Mononuclear cell (primary cell): ENCODE data around the gene SCNN1G. TPM values are rescaled to one million over a fixed set of nuclear protein-coding genes. Genes with fewer than 3 reads are reported as not detected.
"Not testable (repeated sequence)": the region's sequence is repeated elsewhere in the genome, so short reads cannot be mapped to it uniquely, and the experiment has no call there.

Experiments used
- H3K27me3 ChIP-seq: 2 replicates; pipeline ENCODE4 v1.6.0; 2011; ENCODE audit warnings: low read length, control low read depth; ENCODE audit not compliant: insufficient read depth
- H3K4me1 ChIP-seq: 2 replicates; pipeline ENCODE4 v1.5.1; 2011; ENCODE audit warnings: mild to moderate bottlenecking, low read length, control low read depth; ENCODE audit not compliant: insufficient read depth
- H3K4me3 ChIP-seq: 2 replicates; pipeline ENCODE4 v1.5.1; 2011; ENCODE audit warnings: mild to moderate bottlenecking, low read length, moderate library complexity
- H3K9me3 ChIP-seq: 2 replicates; pipeline ENCODE4 v1.5.1; 2011; ENCODE audit warnings: low read depth, mild to moderate bottlenecking, control low read depth, low read length
- total RNA-seq: library from RNA; depleted of rRNA; stranded (reverse); fragments of >200 nt; gene quantifications from one replicate; pipeline ENCODE4 v1.2.3, GENCODE V29; 2012

SCNN1G gene
- not detected for total RNA-seq

DNA sequence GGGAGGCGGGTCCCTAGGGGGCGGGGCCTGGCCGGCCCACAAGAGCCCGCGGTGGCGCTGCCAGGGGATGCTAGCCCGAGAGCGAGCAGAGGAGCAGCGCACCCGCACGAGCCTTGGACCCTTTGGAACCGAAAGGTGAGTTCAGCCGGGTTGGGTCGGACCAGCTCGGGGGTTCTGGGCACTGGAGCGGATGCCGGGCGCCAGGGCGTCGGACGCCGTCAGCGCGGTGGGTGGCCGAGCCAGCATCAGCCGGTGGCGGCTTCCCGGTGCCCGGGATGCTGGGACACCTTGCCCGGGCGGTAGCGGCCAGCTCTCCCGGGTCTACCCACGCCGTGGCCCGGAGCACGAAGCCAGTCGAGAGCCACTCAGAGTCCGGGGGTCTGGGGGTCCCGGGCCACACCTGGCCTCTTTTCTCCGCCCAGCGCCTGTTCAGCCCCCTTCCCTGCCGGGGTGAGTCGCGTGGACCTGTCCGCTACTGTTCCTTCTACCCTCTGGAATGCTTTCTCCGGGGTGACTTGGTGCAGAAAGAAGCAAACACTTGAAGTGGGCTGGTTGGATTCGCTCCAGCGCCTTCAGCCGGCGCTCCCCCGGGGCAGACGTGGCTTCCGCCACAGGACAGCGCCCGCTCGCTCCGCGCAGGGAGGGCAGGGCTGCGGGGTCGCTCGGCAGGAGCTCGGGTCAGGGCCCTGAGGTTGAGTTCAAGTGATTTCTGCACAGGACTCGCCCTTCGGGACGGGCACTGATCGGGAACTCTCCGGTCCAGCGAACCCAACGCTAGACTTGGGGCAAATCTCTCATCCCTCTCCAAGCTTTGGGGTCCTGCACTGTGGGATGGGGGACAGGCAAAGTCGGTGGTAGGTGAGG, at the start of gene SCNN1G:
SCNN1G (plus strand) TSS at position 67 of the 864 bp plus-strand sequence. CDS start 3,527 bp downstream, outside the sequence.
- peaks cover 11% of the 10 kb centered on the region for H3K4me1 ChIP-seq
- no peak within 1 kb of the TSS for H3K4me3 ChIP-seq
- peaks cover 54% of the 10 kb centered on the region for H3K27me3 ChIP-seq

DNA sequence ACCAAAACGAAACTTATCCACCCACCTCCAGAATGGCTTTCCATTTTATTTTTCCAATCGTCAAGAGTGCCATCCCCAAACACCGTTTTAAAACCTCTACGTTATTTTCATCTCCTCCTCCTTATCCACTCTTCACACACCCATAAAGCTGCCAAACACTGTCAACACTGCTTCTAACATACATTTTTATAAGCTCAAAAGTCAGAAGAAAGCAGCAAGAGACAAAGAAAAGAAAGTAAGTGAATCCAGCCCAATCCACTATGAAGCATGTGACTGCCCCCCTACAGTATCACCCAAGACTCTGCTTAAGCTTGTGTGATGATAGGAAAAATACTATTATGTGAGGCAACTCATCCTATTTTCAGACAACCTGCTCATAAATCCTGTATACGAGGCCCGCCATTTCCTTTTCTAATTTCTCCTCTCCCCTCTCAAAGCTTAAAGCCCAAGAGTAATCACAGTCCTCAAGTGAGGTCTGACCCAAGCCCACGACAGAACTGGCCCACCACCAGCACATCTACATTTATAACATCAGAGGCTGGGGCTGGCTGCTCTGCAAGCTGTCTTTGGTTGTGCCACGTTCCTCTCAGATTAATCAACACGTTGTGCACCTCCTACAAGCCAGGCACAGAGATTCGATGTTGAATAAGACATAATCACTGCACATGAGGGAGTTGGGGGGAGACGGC, 49.6 kb upstream of the SCNN1G start:
- Histone ChIP-seq H3K27me3 (no peaks in the 10 kb centered on the region), H3K4me3 (no peak overlapping the region), H3K4me1 (no peaks in the 10 kb centered on the region), H3K9me3 (peaks cover 11% of the 10 kb centered on the region)

More for the DNA sequence above, at the start of gene SCNN1G:
- no peaks in the 10 kb centered on the region for H3K9me3 ChIP-seq

GRCh38 chr16:23134274-23134673, 48.3 kb upstream of the SCNN1G start:
- Histone ChIP-seq H3K4me3 (no peak overlapping the region), H3K4me1 (no peaks in the 10 kb centered on the region), H3K9me3 (peaks cover 11% of the 10 kb centered on the region), H3K27me3 (no peaks in the 10 kb centered on the region)

DNA sequence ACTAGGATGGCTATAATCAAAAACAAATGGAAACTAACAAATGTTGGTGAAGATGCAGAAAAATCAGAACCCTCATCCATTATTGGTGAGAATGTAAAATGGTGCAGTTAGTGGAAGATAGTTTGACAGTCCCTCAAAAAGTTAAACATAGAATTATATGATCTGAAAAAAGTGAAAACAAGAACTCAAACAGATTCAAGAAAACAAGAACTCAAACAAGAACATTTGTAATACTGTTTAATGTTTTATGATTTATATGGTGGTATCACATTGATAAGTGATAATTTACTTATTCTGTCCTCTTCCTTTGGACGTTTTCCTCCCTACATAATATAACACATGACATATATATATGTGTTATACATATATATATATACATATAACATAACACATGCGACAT, 45.3 kb upstream of the SCNN1G start:
- Histone ChIP-seq H3K9me3 (peaks cover 11% of the 10 kb centered on the region), H3K27me3 (no peaks in the 10 kb centered on the region), H3K4me3 (no peak overlapping the region), H3K4me1 (no peaks in the 10 kb centered on the region)

GRCh38 chr16:23137818-23138217, 44.7 kb upstream of the SCNN1G start:
- Histone ChIP-seq H3K9me3 (peaks cover 11% of the 10 kb centered on the region), H3K4me3 (no peak overlapping the region), H3K4me1 (no peaks in the 10 kb centered on the region), H3K27me3 (no peaks in the 10 kb centered on the region)

DNA sequence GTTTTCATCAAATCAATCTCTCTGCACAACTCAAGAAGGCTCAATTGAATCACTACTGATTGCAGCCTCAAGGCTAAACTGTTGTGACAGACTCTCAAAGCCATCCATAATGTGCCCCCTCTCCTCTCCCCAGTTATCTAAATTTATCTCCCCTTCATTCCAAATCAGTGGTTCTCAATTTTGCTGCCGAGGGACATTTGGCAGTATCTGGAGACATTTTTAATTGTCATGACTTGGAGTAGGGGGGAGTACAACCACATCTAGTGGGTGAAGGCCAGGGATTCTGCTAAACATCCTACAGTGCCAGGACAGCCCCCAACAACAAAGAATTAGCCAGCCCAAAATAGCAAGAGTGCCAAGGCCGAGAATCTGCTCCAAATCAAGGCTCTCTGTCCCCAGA, 42.4 kb upstream of the SCNN1G start:
- no peaks in the 10 kb centered on the region for H3K27me3 ChIP-seq
- no peak overlapping the region for H3K4me3 ChIP-seq
- peaks cover 2% of the 10 kb centered on the region for H3K4me1 ChIP-seq
- peaks cover 11% of the 10 kb centered on the region for H3K9me3 ChIP-seq

DNA sequence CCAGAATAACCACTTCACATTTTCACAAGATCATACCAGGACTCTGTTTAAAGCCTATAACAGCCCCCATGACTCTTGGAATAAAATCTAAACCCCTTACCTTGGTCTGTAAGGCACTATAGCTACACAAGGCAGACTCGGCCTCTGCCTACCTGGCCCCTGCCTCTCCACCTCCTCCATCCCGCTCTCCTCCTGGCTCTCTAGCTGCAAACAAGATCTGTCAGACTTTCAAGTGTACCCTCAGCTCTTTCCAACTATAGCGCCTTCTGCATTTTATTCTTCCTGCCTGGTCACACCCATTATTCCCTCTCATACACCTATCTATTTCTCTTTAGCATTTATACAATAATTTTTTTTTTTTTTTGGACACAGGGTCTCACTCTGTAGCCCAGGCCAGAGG, 41.5 kb upstream of the SCNN1G start:
- H3K27me3 ChIP-seq = no peaks in the 10 kb centered on the region
- peaks cover 3% of the 10 kb centered on the region for H3K4me1 ChIP-seq
- no peak overlapping the region for H3K4me3 ChIP-seq
- H3K9me3 ChIP-seq = peaks cover 6% of the 10 kb centered on the region

GRCh38 chr16:23141500-23141899, 41.0 kb upstream of the SCNN1G start:
- Histone ChIP-seq H3K4me3 (no peak overlapping the region), H3K4me1 (peaks cover 3% of the 10 kb centered on the region), H3K9me3 (peaks cover 6% of the 10 kb centered on the region), H3K27me3 (no peaks in the 10 kb centered on the region)

DNA sequence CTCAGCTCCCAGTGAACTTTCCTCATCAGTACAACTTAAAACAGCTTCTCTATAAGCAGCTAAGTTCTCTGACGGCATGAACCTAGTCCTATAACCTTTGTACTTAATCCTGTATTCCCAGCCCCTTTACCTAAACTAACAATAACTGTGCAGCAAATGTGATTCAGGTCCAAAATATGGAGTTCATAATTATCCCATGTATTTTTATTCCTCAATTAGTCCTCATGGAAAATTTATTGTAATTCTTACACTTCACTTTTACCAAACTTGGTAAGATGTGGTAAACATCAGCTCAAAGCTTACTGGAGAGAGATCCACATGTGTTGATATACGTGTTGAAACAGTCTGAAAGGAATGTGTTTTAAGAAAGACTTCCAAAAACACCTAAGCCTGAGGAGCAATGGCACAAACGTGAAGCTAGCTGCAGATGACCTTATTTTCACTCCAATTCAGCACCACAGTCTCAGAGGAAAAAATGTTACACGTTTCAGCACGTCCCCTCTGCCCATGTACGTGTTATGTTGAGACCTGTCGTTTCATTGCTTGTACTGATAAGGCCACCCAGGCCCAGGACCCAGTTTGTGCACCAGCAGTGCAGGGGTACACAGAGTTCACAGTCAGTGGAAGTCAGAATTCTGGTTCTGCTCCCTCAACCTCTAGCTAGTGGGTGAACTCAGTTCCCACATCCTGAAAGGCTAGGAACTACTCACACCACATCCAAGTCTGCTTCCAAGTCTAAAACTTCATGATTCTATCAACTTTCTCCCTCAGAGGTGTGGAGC, 40.4 kb upstream of the SCNN1G start:
- peaks cover 2% of the 10 kb centered on the region for H3K9me3 ChIP-seq
- peaks cover 3% of the 10 kb centered on the region for H3K4me1 ChIP-seq
- no peaks in the 10 kb centered on the region for H3K27me3 ChIP-seq
- H3K4me3 ChIP-seq = no peak overlapping the region

DNA sequence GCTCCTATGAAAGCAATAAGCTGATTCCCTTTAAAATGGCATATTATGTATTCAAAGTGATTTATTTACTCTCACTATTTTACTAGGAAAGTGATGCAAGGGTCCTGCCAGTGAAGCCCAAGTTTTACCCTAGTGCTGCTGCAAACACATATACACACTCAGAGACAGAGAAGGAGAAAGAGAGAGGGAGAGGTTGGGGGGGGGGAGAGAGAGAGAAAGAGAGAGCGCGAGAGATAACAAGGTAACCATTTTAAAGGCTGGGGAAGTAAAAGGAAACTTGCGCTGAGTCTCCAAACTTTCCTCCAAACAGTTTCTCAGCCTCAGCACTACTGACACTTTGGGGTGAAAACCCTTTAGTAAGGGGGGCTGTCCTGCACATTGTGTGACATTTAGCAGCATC, 39.2 kb upstream of the SCNN1G start:
- Histone ChIP-seq H3K27me3 (no peaks in the 10 kb centered on the region), H3K4me1 (peaks cover 11% of the 10 kb centered on the region), H3K4me3 (no peak overlapping the region), H3K9me3 (no peaks in the 10 kb centered on the region)

DNA sequence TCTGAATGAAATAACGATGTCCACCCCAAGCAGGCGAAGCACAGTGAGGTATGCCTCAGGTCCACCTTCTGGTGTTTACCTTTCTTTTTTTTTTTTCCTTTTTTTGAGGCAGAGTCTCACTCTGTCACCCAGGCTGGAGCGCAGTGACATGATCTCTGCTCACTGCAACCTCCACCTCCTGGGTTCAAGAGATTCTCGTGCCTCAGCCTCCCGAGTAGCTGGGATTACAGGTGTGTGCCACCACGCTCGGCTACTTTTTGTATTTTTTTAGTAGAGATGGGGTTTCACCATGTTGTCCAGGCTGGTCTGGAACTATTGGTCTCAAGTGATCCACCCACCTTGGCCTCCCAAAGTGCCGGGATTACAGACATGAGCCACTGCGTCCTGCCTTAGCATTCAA, 38.2 kb upstream of the SCNN1G start:
- H3K27me3 ChIP-seq, H3K9me3 ChIP-seq, H3K4me3 ChIP-seq: not testable (repeated sequence)
- H3K4me1 ChIP-seq = peaks cover 13% of the 10 kb centered on the region

GRCh38 chr16:23145186-23145585, 37.4 kb upstream of the SCNN1G start:
- Histone ChIP-seq H3K27me3 (no peaks in the 10 kb centered on the region), H3K4me3 (no peak overlapping the region), H3K9me3 (no peaks in the 10 kb centered on the region), H3K4me1 (peaks cover 19% of the 10 kb centered on the region)

GRCh38 chr16:23145608-23146007, 36.9 kb upstream of the SCNN1G start:
- Histone ChIP-seq H3K4me3 (no peak overlapping the region), H3K4me1 (peaks cover 19% of the 10 kb centered on the region), H3K27me3 (no peaks in the 10 kb centered on the region), H3K9me3 (no peaks in the 10 kb centered on the region)

- Histone ChIP-seq H3K4me1 (peaks cover 19% of the 10 kb centered on the region), H3K4me3 (no peak overlapping the region), H3K27me3 (no peaks in the 10 kb centered on the region), H3K9me3 (no peaks in the 10 kb centered on the region)
Observed at GRCh38 chr16:23146877-23147601, 35.5 kb upstream of the SCNN1G start.
